Heart left ventricle (tissue), 16 donors: ENCODE data around the gene NCAM1. TPM values are rescaled to one million over a fixed set of nuclear protein-coding genes. Genes with fewer than 3 reads are reported as not detected.
A peak's percentile ranks its signal among the peaks of the same experiment; 100 is the strongest.

Experiments used
- ATAC-seq, 4 donors: fragments of 200-7000 bp; cut with Tn5 transposase; one replicate each; pipeline ENCODE4 v1.9.1; 2020 to 2022; ENCODE audit warnings: moderate library complexity in 4 of 4, mild to moderate bottlenecking in 3 of 4, moderate number of reproducible peaks in 1 of 4
- DNase-seq, 5 donors: peaks; one replicate each; pipeline ENCODE4 v3.0.0-alpha.2; 2020
- H3K27ac ChIP-seq, 12 donors: fragments of 200-600 bp; sonication (generic) in 4 of 12; one replicate each; pipeline versions ENCODE4 v1.5.0 to v1.8.0; 2016 to 2022; ENCODE audit warnings: mild to moderate bottlenecking in 2 of 12
- H3K27me3 ChIP-seq, 9 donors: fragments of 200-600 bp; sonication (generic) in 2 of 9; one replicate each; pipeline versions ENCODE4 v1.5.1 to v1.8.0; 2016 to 2022; ENCODE audit warnings: mild to moderate bottlenecking in 3 of 9
- H3K36me3 ChIP-seq, 9 donors: fragments of 200-600 bp; sonication (generic) in 2 of 9; one replicate each; pipeline versions ENCODE4 v1.5.0 to v1.8.0; 2018 to 2022; ENCODE audit warnings: mild to moderate bottlenecking in 2 of 9
- H3K4me1 ChIP-seq, 12 donors: fragments of 200-600 bp; sonication (generic) in 4 of 12; one replicate each; pipeline versions ENCODE4 v1.5.0 to v1.8.0; 2016 to 2022; ENCODE audit warnings: mild to moderate bottlenecking in 3 of 12
- H3K4me3 ChIP-seq, 12 donors: fragments of 200-600 bp; sonication (generic) in 4 of 12; one replicate each; pipeline versions ENCODE4 v1.5.0 to v1.8.0; 2017 to 2022; ENCODE audit warnings: mild to moderate bottlenecking in 9 of 12, moderate library complexity in 4 of 12
- H3K9me3 ChIP-seq, 12 donors: fragments of 200-600 bp; sonication (generic) in 4 of 12; one replicate each; pipeline versions ENCODE4 v1.5.0 to v1.8.0; 2016 to 2022; ENCODE audit warnings: mild to moderate bottlenecking in 1 of 12
- CTCF ChIP-seq, 12 donors: fragments of 200-600 bp; sonication (generic) in 4 of 12; IDR thresholded peaks; one replicate each; pipeline versions ENCODE4 v1.5.0 to v1.8.0; 2018 to 2022; ENCODE audit warnings: antibody characterized with exemption in 12 of 12, mild to moderate bottlenecking in 5 of 12
- POLR2A ChIP-seq, 2 donors: fragments of 450-650 bp; IDR thresholded peaks; one replicate each; pipeline ENCODE4 v1.6.1; 2017; ENCODE audit warnings: antibody characterized with exemption in 2 of 2, mild to moderate bottlenecking in 2 of 2, moderate library complexity in 2 of 2
- WGBS, 4 donors: extraction: QIAGEN DNeasy Blood & Tissue Kit in 2 of 4; methylation state at CpG; one replicate each; pipeline versions ENCODE4 v1.1.5 to v1.1.7; 2013 to 2018; 5-methylcytosine and 5-hydroxymethylcytosine counted together
- intact Hi-C, 10 donors: fragments of 100-400 bp; cut with DNase I; formaldehyde crosslinking; loops; one replicate each; pipeline versions ENCODE4 v1.11.1 to v1.14.2; 2022
- polyA plus RNA-seq, 2 donors: library from polyadenylated mRNA; stranded (reverse); fragments of 200-250 nt; gene quantifications; one replicate each; pipeline ENCODE4 v1.2.3, GENCODE V29; 2013
- total RNA-seq, 9 donors: library from RNA; depleted of rRNA in 2 of 9; stranded (reverse); fragments of >200 nt in 2 of 9; fragmentation: NEBNext Ultra II Directional in 3 of 9; extraction: Animal tissue kit (Norgen Biotek cat#: 25700) in 3 of 9; gene quantifications; one replicate each; pipeline versions ENCODE4 v1.1.0 to v1.2.4, GENCODE V29; 2016 to 2023
- donor health status: ischemic (EF 13 %, LVEDD 7.1; RV severe dilation, severe dysfunction).
- donor health status: healthy with polysubstance abuse.
- donor health status: DM: no; HTN: yes; CAD: no.
- donor health status: DM: no; HTN: no; CAD: no.
- donor health status: ischemic (EF 25% LVEDD 6.9; RV normal size, moderate dysfunction).
- donor health status: ischemic (EF 25% LVEDD 5.7; RV mildly dilated, moderate dysfunction).
- donor health status: healthy.
- donor health status: DM: yes; HTN: yes; CAD: no.
- donor health status: ischemic (EF 35%, LVEDD 5.7; RV mildly dilated, moderate dysfunction).
- donor health status: nonischemic (EF 11% LVEDD 7.7; RV severe dilation, severe dysfunction).
- donor health status: DM: yes; HTN: yes; CAD: no.
- donor health status: PGD.
- donor health status: ischemic (EF 29% LVEDD 5.4; RV normal size, mild dysfunction).
- donor health status: nonischemic (EF 23%, LVEDD 6.1; RV moderate dilation, normal function).

The NCAM1 gene
- total and polyA plus RNA-seq, 11 donors, result 78.0 to 753 (median 389) TPM

- TF ChIP-seq POLR2A (IDR thresholded peaks at IDR 0.05) (no peak), CTCF (IDR thresholded peaks at IDR 0.05) (no peak)
- H3K27me3 ChIP-seq, result no peaks in the 10 kb centered on the region
- H3K4me3 ChIP-seq, result no peak overlapping the region
- DNase-seq (no peak), ATAC-seq (no peak)
- 86 to 95% (median 92%) methylated on average over 2 of the region's 2 CpGs for WGBS, 4 donors
- no peak overlapping the region for H3K27ac ChIP-seq
- no peaks in the 10 kb centered on the region for H3K9me3 ChIP-seq
- intact Hi-C loops, result loop anchor here in 6 of 10 donors (10.0 kb wide), 6 partner anchors 449 to 1059 kb away; partner anchors contain the start of gene PTS (in 1 of the 6)
- H3K36me3 ChIP-seq, result no peaks in the 10 kb centered on the region
- peaks cover 0 to 8% (median 0%) of the 10 kb centered on the region in 12 donors for H3K4me1 ChIP-seq
Observed at GRCh38 chr11:113283881-113284280, 322.7 kb downstream of the NCAM1 start.

GRCh38 chr11:113286009-113286408, 324.8 kb downstream of the NCAM1 start:
- ATAC-seq (no peak), DNase-seq (no peak)
- intact Hi-C loops, result loop anchor here in 8 of 10 donors (5.0 to 10.0 kb wide), 9 partner anchors 451 to 1061 kb away; partner anchors contain the start of gene PTS (in 1 of the 8)

GRCh38 chr11:113286509-113287497, 325.6 kb downstream of the NCAM1 start:
- Histone ChIP-seq H3K27me3 (no peaks in the 10 kb centered on the region), H3K4me3 (no peak overlapping the region), H3K4me1 (peaks cover 0 to 9% (median 0%) of the 10 kb centered on the region in 12 donors), H3K27ac (no peak overlapping the region), H3K9me3 (no peaks in the 10 kb centered on the region), H3K36me3 (no peaks in the 10 kb centered on the region)
- peak in 1 of 5 donors; percentile 39 for DNase-seq
- intact Hi-C loops, result loop anchor here in 8 of 10 donors (5.0 to 10.0 kb wide), 9 partner anchors 452 to 1062 kb away; partner anchors contain the start of gene PTS (in 1 of the 8)
- ATAC-seq, result peak in 3 of 4 donors; percentile 51 to 77 (median 71)
- TF ChIP-seq CTCF (IDR thresholded peaks at IDR 0.05), result no peak
- no peak for TF ChIP-seq POLR2A (IDR thresholded peaks at IDR 0.05)
- 75 to 80% (median 79%) methylated on average over 11 of the region's 11 CpGs for WGBS, 4 donors

More at GRCh38 chr11:113286009-113286408, 324.8 kb downstream of the NCAM1 start:
- no peak overlapping the region for H3K27ac ChIP-seq
- no peaks in the 10 kb centered on the region for H3K9me3 ChIP-seq
- TF ChIP-seq CTCF (IDR thresholded peaks at IDR 0.05), result no peak
- H3K4me3 ChIP-seq, result no peak overlapping the region
- 90 to 97% (median 94%) methylated on average over 3 of the region's 3 CpGs for WGBS, 4 donors
- no peaks in the 10 kb centered on the region for H3K27me3 ChIP-seq
- H3K36me3 ChIP-seq, result no peaks in the 10 kb centered on the region
- peaks cover 0 to 9% (median 0%) of the 10 kb centered on the region in 12 donors for H3K4me1 ChIP-seq

GRCh38 chr11:113287801-113288200, 326.6 kb downstream of the NCAM1 start:
- intact Hi-C loops, result loop anchor here (2.0 to 10.0 kb wide), 11 partner anchors 453 to 1063 kb away; partner anchors contain the start of gene PTS (in 1 of the 10)
- no peaks in the 10 kb centered on the region for H3K27me3 ChIP-seq
- WGBS, 4 donors, result 60 to 79% (median 65%) methylated on average over 3 of the region's 3 CpGs
- H3K9me3 ChIP-seq, result no peaks in the 10 kb centered on the region
- ATAC-seq, result no peak
- DNase-seq, result no peak
- no peak overlapping the region for H3K27ac ChIP-seq
- TF ChIP-seq CTCF (IDR thresholded peaks at IDR 0.05) (no peak), POLR2A (IDR thresholded peaks at IDR 0.05) (no peak)
- H3K36me3 ChIP-seq, result no peaks in the 10 kb centered on the region
- H3K4me1 ChIP-seq, result peaks cover 0 to 9% (median 0%) of the 10 kb centered on the region in 12 donors
- H3K4me3 ChIP-seq, result no peak overlapping the region
